HepG2 (cell line): Measurements from ENCODE around the gene TAS1R1. TPM values are rescaled to one million over a fixed set of nuclear protein-coding genes. Genes with fewer than 3 reads are reported as not detected.

Source experiments
- ARID5B ChIP-seq: IDR thresholded peaks from 2 replicates; pipeline ENCODE4 v1.4.0; 2020; ENCODE audit warnings: mild to moderate bottlenecking, missing genetic modification reagents
- CHD2 ChIP-seq: IDR thresholded peaks from 2 replicates; pipeline ENCODE4 v1.6.1; 2011; ENCODE audit warnings: low read depth, low read length, improper control_type of control experiment
- GABPA ChIP-seq, 2 experiments: IDR thresholded peaks; 2 replicates each; pipeline ENCODE4 v1.6.1; 2011 to 2016; ENCODE audit warnings: low read depth in 2 of 2, low read length in 1 of 2, missing biosample characterization in 1 of 2, missing genetic modification characterization in 1 of 2
- HNRNPL ChIP-seq: fragments of 200-400 bp; formaldehyde crosslinking; IDR thresholded peaks from 2 replicates; pipeline ENCODE4 v1.6.1; 2017; ENCODE audit warnings: mild to moderate bottlenecking, low read depth, low read length
- NR2F1 ChIP-seq, 2 experiments: fragments of 450-650 bp in 1 of 2; formaldehyde crosslinking in 1 of 2; IDR thresholded peaks; 2 replicates each; pipeline versions ENCODE4 v1.5.0 to v1.6.1; 2016 to 2020; ENCODE audit warnings: mild to moderate bottlenecking in 1 of 2, missing compliant biosample characterization in 1 of 2, missing genetic modification reagents in 1 of 2, moderate library complexity in 1 of 2
- RFX3 ChIP-seq: IDR thresholded peaks from 2 replicates; pipeline ENCODE4 v1.6.1; 2016; ENCODE audit warnings: missing biosample characterization, missing genetic modification reagents
- ZNF292 ChIP-seq: sonication (generic); formaldehyde crosslinking; IDR thresholded peaks from 2 replicates; pipeline ENCODE4 v1.8.1; 2022; ENCODE audit warnings: mild to moderate bottlenecking, low read depth, missing genetic modification reagents, borderline replicate concordance
- ZNF609 ChIP-seq: sonication (generic); formaldehyde crosslinking; IDR thresholded peaks from 2 replicates; pipeline ENCODE4 v1.4.0; 2020; ENCODE audit warnings: mild to moderate bottlenecking, missing genetic modification reagents, borderline replicate concordance
- ZNF703 ChIP-seq: sonication (generic); formaldehyde crosslinking; IDR thresholded peaks from 2 replicates; pipeline ENCODE4 v1.5.1; 2020; ENCODE audit warnings: missing genetic modification reagents, mild to moderate bottlenecking, moderate library complexity, borderline replicate concordance
- ZNF792 ChIP-seq: IDR thresholded peaks from 2 replicates; pipeline ENCODE4 v1.6.1; 2016
- polyA plus RNA-seq, 8 experiments: library from polyadenylated mRNA; depleted of rRNA in 3 of 8; stranded (reverse) in 7 of 8; unstranded in 1 of 8; fragments of >200 nt; fragmentation: Illumina TruSeq in 4 of 8; extraction: Trizol in 4 of 8; gene quantifications; 2 replicates each; pipeline versions ENCODE4 v1.2.1 to v1.2.3, GENCODE V29; 2011 to 2016; ENCODE audit warnings: low read depth in 4 of 8, missing spikeins in 1 of 8, mixed read lengths in 1 of 8; ENCODE audit not compliant: insufficient read depth in 1 of 8
- total RNA-seq, 5 experiments: library from RNA; depleted of rRNA; stranded (reverse); fragments of >200 nt; fragmentation: Illumina TruSeq; extraction: Trizol; gene quantifications; 2 replicates each; pipeline ENCODE4 v1.2.3, GENCODE V29; 2016; ENCODE audit warnings: low read depth in 1 of 5

The TAS1R1 gene
- total and polyA plus RNA-seq, 2 of the 13 experiments (the other 11 are each of a cell fraction or from before 2014, with no cell fraction given): 1.4 to 1.6 TPM

- TF ChIP-seq ARID5B (CRISPR knock-in tag) (peak; percentile 65), CHD2 (peak; percentile 99), ZNF703 (CRISPR knock-in tag) (no peak), ZNF609 (CRISPR knock-in tag) (peak; percentile 24; the same call in 1 of the 2 replicates), HNRNPL (no peak), ZNF292 (CRISPR knock-in tag) (no peak), ZNF792 (CRISPR knock-in tag) (peak; percentile 61; the same call in 1 of the 2 replicates), NR2F1 (CRISPR knock-in tag; IDR thresholded peaks at IDR 0.05) (no peak), GABPA (IDR thresholded peaks at IDR 0.05; ENCODE audit: low read depth, low read length) (no peak), GABPA (CRISPR knock-in tag; IDR thresholded peaks at IDR 0.05; ENCODE audit: low read depth) (peak; percentile 68), RFX3 (CRISPR knock-in tag) (no peak)
These were observed 838 bp upstream of the TAS1R1 start, which contains the start of gene NOL9 (continued) for GRCh38 chr1:6554031-6554906.
